K562 (cell line): Measurements from ENCODE around the gene PDCD6IP. TPM values are rescaled to one million over a fixed set of nuclear protein-coding genes. Genes with fewer than 3 reads are reported as not detected.

Experiments
- ASH1L ChIP-seq: fragments of 450-650 bp; IDR thresholded peaks from 2 replicates; pipeline ENCODE4 v1.6.1; 2018; ENCODE audit warnings: borderline replicate concordance, mild to moderate bottlenecking, low read depth; ENCODE audit not compliant: partially characterized antibody
- BCL6 ChIP-seq: fragments of 250-450 bp; sonication (Bioruptor Pico); IDR thresholded peaks from 2 replicates; pipeline ENCODE4 v1.4.0; 2020
- CBX2 ChIP-seq: fragments of 200-600 bp; sonication (generic); IDR thresholded peaks from one replicate; pipeline ENCODE4 v1.6.1; 2012; ENCODE audit warnings: mild to moderate bottlenecking, low read length, inconsistent platforms; ENCODE audit not compliant: insufficient read depth, poor library complexity, severe bottlenecking
- FOXP1 ChIP-seq: sonication (generic); formaldehyde crosslinking; IDR thresholded peaks from 2 replicates; pipeline ENCODE4 v1.8.0; 2022; ENCODE audit warnings: mild to moderate bottlenecking, missing genetic modification reagents
- GABPA ChIP-seq: fragments of 200-800 bp; sonication (Bioruptor generic); conservative IDR thresholded peaks from 2 replicates; pipeline ENCODE4 v1.6.1; 2016; ENCODE audit warnings: low read depth, missing genetic modification characterization, missing compliant biosample characterization
- HINFP ChIP-seq: fragments of 450-650 bp; conservative IDR thresholded peaks from 2 replicates; pipeline ENCODE4 v1.6.1; 2016; ENCODE audit warnings: missing genetic modification characterization, low read depth, mild to moderate bottlenecking, control low read depth, missing compliant biosample characterization
- NCOA4 ChIP-seq: fragments of 450-650 bp; IDR thresholded peaks from 2 replicates; pipeline ENCODE4 v1.6.1; 2018; ENCODE audit warnings: mild to moderate bottlenecking; ENCODE audit not compliant: partially characterized antibody
- OTX1 ChIP-seq: fragments of 450-650 bp; formaldehyde crosslinking; IDR thresholded peaks from 2 replicates; pipeline ENCODE4 v1.4.0; 2022; ENCODE audit warnings: mild to moderate bottlenecking
- PCBP1 ChIP-seq: fragments of 200-400 bp; formaldehyde crosslinking; IDR thresholded peaks from 2 replicates; pipeline ENCODE4 v1.6.1; 2018; ENCODE audit warnings: mild to moderate bottlenecking, low read depth, low read length; ENCODE audit not compliant: poor library complexity, severe bottlenecking
- PML ChIP-seq: IDR thresholded peaks from 2 replicates; pipeline ENCODE4 v1.6.1; 2012; ENCODE audit warnings: low read length, inconsistent platforms
- PTRF ChIP-seq: fragments of 450-650 bp; IDR thresholded peaks from 2 replicates; pipeline ENCODE4 v1.6.1; 2016; ENCODE audit warnings: mild to moderate bottlenecking, missing genetic modification characterization, missing compliant biosample characterization
- RBFOX2 ChIP-seq: fragments of 200-400 bp; formaldehyde crosslinking; IDR thresholded peaks from 2 replicates; pipeline ENCODE4 v1.6.1; 2017; ENCODE audit warnings: low read depth, mild to moderate bottlenecking, low read length, moderate library complexity
- U2AF1 ChIP-seq: fragments of 200-400 bp; formaldehyde crosslinking; optimal IDR thresholded peaks from 2 replicates; pipeline ENCODE3; 2017; ENCODE audit warnings: mild to moderate bottlenecking, low read depth, low read length, moderate library complexity
- USF2 ChIP-seq: sonication (generic); formaldehyde crosslinking; IDR thresholded peaks from 2 replicates; pipeline ENCODE4 v1.5.0; 2020; ENCODE audit warnings: missing genetic modification reagents
- WHSC1 ChIP-seq: IDR thresholded peaks from one replicate; pipeline ENCODE4 v1.6.1; 2012; ENCODE audit warnings: low read length, control low read depth, inconsistent platforms
- ZNF639 ChIP-seq, 2 experiments: fragments of 200-800 bp in 1 of 2; sonication (Bioruptor generic) in 1 of 2; sonication (generic) in 1 of 2; formaldehyde crosslinking in 1 of 2; IDR thresholded peaks in 1 of 2; conservative IDR thresholded peaks in 1 of 2; 2 replicates each; pipeline versions ENCODE4 v1.5.0 to v1.6.1; 2016 to 2020; ENCODE audit warnings: missing compliant biosample characterization in 1 of 2, missing genetic modification characterization in 1 of 2, missing genetic modification reagents in 1 of 2
- ZNF780A ChIP-seq: fragments of 250-450 bp; sonication (Bioruptor Pico); IDR thresholded peaks from 2 replicates; pipeline ENCODE4 v1.5.0; 2021; ENCODE audit warnings: mild to moderate bottlenecking
- polyA plus RNA-seq, 8 experiments: library from polyadenylated mRNA; depleted of rRNA in 4 of 8; stranded (reverse) in 5 of 8; unstranded in 3 of 8; fragments of >200 nt; fragmentation: Nextera tagmentation in 2 of 8; fragmentation: Illumina TruSeq in 1 of 8; extraction: Ambion mirVana in 2 of 8; extraction: Trizol in 1 of 8; gene quantifications; 2 replicates each; pipeline versions ENCODE4 v1.2.1 to v1.2.3, GENCODE V29; 2011 to 2014; ENCODE audit warnings: inconsistent platforms in 1 of 8, missing spikeins in 1 of 8
- total RNA-seq, 7 experiments: library from RNA; depleted of rRNA in 6 of 7; stranded (reverse); fragments of >200 nt in 6 of 7; fragmentation: Illumina TruSeq in 2 of 7; extraction: Trizol in 2 of 7; gene quantifications; 2 replicates each; pipeline versions ENCODE4 v1.2.1 to v1.2.3, GENCODE V29; 2011 to 2021; ENCODE audit warnings: low replicate concordance in 1 of 7
- TF ChIP-seq, protein P1 (sequence below): fragments of 200-800 bp; sonication (Bioruptor generic); IDR thresholded peaks from 2 replicates; pipeline ENCODE4 v1.6.1; 2016; ENCODE audit warnings: missing genetic modification characterization, missing compliant biosample characterization

PDCD6IP gene
- total and polyA plus RNA-seq, 9 of the 15 experiments (the other 6 are each of a cell fraction or from before 2014, with no cell fraction given), result 40.2 to 302 (median 122) TPM

DNA sequence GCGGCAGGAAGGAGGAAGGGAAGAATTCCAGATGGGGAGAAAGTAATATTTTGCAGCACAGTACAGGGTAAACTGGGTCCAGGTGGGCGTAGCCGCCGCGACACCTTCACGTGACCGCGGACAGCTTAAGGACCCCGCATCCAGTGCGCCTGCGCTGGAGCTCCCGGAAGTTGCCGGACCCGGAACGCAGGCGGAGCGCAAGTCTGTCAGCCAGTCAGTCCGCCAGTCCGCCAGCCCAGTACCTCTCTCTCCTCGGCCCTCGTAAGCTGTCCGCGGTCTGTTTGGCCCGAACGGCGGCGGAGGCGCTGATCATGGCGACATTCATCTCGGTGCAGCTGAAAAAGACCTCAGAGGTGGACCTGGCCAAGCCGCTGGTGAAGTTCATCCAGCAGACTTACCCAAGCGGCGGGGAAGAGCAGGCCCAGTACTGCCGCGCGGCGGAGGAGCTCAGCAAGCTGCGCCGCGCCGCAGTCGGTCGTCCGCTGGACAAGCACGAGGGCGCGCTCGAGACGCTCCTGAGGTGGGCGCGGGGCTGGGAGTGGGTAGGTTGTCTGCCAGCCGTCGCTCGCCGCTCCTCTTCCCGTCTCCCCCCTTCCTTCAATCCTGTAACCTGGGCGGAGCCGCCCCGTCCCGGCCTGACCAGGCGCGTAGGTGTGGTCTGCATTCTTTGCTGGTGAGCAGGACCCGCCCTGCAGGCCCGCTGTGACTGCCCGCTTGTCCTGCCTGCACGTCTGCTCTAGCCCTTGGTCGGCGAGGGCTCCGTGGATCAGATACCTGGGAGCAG is at the start of gene PDCD6IP (continued):
- TF ChIP-seq, protein P1, sequence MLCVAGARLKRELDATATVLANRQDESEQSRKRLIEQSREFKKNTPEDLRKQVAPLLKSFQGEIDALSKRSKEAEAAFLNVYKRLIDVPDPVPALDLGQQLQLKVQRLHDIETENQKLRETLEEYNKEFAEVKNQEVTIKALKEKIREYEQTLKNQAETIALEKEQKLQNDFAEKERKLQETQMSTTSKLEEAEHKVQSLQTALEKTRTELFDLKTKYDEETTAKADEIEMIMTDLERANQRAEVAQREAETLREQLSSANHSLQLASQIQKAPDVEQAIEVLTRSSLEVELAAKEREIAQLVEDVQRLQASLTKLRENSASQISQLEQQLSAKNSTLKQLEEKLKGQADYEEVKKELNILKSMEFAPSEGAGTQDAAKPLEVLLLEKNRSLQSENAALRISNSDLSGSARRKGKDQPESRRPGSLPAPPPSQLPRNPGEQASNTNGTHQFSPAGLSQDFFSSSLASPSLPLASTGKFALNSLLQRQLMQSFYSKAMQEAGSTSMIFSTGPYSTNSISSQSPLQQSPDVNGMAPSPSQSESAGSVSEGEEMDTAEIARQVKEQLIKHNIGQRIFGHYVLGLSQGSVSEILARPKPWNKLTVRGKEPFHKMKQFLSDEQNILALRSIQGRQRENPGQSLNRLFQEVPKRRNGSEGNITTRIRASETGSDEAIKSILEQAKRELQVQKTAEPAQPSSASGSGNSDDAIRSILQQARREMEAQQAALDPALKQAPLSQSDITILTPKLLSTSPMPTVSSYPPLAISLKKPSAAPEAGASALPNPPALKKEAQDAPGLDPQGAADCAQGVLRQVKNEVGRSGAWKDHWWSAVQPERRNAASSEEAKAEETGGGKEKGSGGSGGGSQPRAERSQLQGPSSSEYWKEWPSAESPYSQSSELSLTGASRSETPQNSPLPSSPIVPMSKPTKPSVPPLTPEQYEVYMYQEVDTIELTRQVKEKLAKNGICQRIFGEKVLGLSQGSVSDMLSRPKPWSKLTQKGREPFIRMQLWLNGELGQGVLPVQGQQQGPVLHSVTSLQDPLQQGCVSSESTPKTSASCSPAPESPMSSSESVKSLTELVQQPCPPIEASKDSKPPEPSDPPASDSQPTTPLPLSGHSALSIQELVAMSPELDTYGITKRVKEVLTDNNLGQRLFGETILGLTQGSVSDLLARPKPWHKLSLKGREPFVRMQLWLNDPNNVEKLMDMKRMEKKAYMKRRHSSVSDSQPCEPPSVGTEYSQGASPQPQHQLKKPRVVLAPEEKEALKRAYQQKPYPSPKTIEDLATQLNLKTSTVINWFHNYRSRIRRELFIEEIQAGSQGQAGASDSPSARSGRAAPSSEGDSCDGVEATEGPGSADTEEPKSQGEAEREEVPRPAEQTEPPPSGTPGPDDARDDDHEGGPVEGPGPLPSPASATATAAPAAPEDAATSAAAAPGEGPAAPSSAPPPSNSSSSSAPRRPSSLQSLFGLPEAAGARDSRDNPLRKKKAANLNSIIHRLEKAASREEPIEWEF (CRISPR knock-in tag), result no peak
- TF ChIP-seq USF2 (CRISPR knock-in tag), result peak; percentile 99
- peak; percentile 80 for TF ChIP-seq HINFP (tag)
- TF ChIP-seq RBFOX2, result peak; percentile 99
- no peak for TF ChIP-seq NCOA4
- peak; percentile 96 for TF ChIP-seq GABPA (tag)
- TF ChIP-seq PML, result peak; percentile 92
- TF ChIP-seq PCBP1, result peak; percentile 96
- peak; percentile 57 for TF ChIP-seq ASH1L
- TF ChIP-seq U2AF1, result peak; percentile 92
- TF ChIP-seq PTRF (tag), result no peak
- no peak for TF ChIP-seq BCL6
- peak in 1 of 2 experiments; percentile 67; a peak in 1 of 4 replicates for TF ChIP-seq ZNF639 (CRISPR knock-in tag; conservative IDR thresholded peaks at IDR 0.05 in 1 of 2, IDR thresholded peaks at IDR 0.05 in 1 of 2)
- TF ChIP-seq FOXP1 (CRISPR knock-in tag), result 0 out of 2 replicates have a peak, but pooled peaks have one; percentile 25
- TF ChIP-seq WHSC1, result no peak
- TF ChIP-seq CBX2, result no peak
- no peak for TF ChIP-seq ZNF780A (CRISPR knock-in tag)
- TF ChIP-seq OTX1 (CRISPR knock-in tag), result no peak
